Osteoblast (primary cell): ENCODE data around the gene OR51B2. TPM values are rescaled to one million over a fixed set of nuclear protein-coding genes. Genes with fewer than 3 reads are reported as not detected.

Experiments
- DNase-seq: peaks from one replicate; pipeline ENCODE4 v3.0.0; 2011; ENCODE audit warnings: low spot score, mixed read lengths; ENCODE audit not compliant: insufficient read length; ENCODE audit errors: missing footprints
- H2AFZ ChIP-seq: 2 replicates; pipeline ENCODE4 v1.6.0; 2011; ENCODE audit warnings: mild to moderate bottlenecking, low read length
- H3K27ac ChIP-seq: 2 replicates; pipeline ENCODE4 v1.5.1; 2011; ENCODE audit warnings: mild to moderate bottlenecking, low read depth, low read length, moderate library complexity
- H3K27me3 ChIP-seq: 2 replicates; pipeline ENCODE4 v1.6.0; 2012; ENCODE audit warnings: mild to moderate bottlenecking, control low read depth, inconsistent platforms, low read length, moderate library complexity; ENCODE audit not compliant: insufficient read depth
- H3K36me3 ChIP-seq: 2 replicates; pipeline ENCODE4 v1.5.1; 2011; ENCODE audit warnings: mild to moderate bottlenecking, low read length, control low read depth, moderate library complexity; ENCODE audit not compliant: insufficient read depth
- H3K4me1 ChIP-seq: 2 replicates; pipeline ENCODE4 v1.5.1; 2011; ENCODE audit warnings: mild to moderate bottlenecking, low read length, control low read depth, moderate library complexity; ENCODE audit not compliant: insufficient read depth
- H3K4me2 ChIP-seq: 2 replicates; pipeline ENCODE4 v1.6.0; 2011; ENCODE audit warnings: mild to moderate bottlenecking, low read length; ENCODE audit not compliant: insufficient read depth
- H3K4me3 ChIP-seq: fragments of 200-600 bp; sonication (generic); 3 replicates; pipeline ENCODE4 v1.5.1; 2012; ENCODE audit warnings: mild to moderate bottlenecking, low read length, inconsistent platforms; ENCODE audit not compliant: insufficient read depth
- H3K79me2 ChIP-seq: 2 replicates; pipeline ENCODE4 v1.6.0; 2012; ENCODE audit warnings: mild to moderate bottlenecking, low read length, control low read depth, inconsistent platforms; ENCODE audit not compliant: insufficient read depth
- H3K9me3 ChIP-seq: 2 replicates; pipeline ENCODE4 v1.5.1; 2011; ENCODE audit warnings: low read depth, low read length, control low read depth
- H4K20me1 ChIP-seq: 2 replicates; pipeline ENCODE4 v1.6.0; 2012; ENCODE audit warnings: mild to moderate bottlenecking, low read length, control low read depth; ENCODE audit not compliant: insufficient read depth
- total RNA-seq: library from RNA; depleted of rRNA; stranded (reverse); fragments of >200 nt; gene quantifications from 2 replicates; pipeline ENCODE4 v1.2.3, GENCODE V29; 2012
- TF ChIP-seq, protein P1 (sequence below): IDR thresholded peaks from 2 replicates; pipeline ENCODE4 v1.5.1; 2011; ENCODE audit warnings: mild to moderate bottlenecking, low read depth, low read length, moderate library complexity; ENCODE audit errors: extremely low read depth

The OR51B2 gene, protein sequence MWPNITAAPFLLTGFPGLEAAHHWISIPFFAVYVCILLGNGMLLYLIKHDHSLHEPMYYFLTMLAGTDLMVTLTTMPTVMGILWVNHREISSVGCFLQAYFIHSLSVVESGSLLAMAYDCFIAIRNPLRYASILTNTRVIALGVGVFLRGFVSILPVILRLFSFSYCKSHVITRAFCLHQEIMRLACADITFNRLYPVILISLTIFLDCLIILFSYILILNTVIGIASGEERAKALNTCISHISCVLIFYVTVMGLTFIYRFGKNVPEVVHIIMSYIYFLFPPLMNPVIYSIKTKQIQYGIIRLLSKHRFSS
- total RNA-seq = not detected in 2 replicates

DNA sequence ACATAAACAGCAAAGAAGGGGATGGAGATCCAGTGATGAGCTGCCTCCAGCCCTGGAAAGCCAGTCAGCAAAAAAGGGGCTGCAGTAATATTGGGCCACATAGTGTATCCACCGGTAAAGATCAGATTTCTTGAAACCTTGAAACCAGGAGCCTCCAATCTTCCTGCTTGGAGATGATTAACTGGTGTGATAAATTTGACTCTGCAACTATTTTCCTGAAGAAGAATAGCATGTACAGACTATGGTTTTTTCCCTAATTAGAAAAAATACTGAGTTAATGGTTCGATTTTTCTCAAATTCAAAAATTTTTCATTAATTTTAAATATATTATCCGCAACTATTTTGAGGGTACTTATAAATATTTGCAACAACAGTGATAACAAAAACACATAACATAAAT lies at the start of gene OR51B2:
TSS of gene OR51B2 (minus strand) at position 101 of the 400 bp plus-strand sequence. CDS start at position 101, 0 bp downstream.
- no peaks in the 10 kb centered on the region for H3K4me1 ChIP-seq
- no peaks in the 10 kb centered on the region for H3K27me3 ChIP-seq
- H3K9me3 ChIP-seq = no peaks in the 10 kb centered on the region
- no peaks in the 10 kb centered on the region for H3K36me3 ChIP-seq
- no peak within 1 kb of the TSS for H3K27ac ChIP-seq
- H3K4me3 ChIP-seq = no peak within 1 kb of the TSS
- H3K79me2 ChIP-seq = no peaks in the 10 kb centered on the region
- H3K4me2 ChIP-seq = peak within 1 kb of the TSS; percentile 2
- TF ChIP-seq, protein P1, sequence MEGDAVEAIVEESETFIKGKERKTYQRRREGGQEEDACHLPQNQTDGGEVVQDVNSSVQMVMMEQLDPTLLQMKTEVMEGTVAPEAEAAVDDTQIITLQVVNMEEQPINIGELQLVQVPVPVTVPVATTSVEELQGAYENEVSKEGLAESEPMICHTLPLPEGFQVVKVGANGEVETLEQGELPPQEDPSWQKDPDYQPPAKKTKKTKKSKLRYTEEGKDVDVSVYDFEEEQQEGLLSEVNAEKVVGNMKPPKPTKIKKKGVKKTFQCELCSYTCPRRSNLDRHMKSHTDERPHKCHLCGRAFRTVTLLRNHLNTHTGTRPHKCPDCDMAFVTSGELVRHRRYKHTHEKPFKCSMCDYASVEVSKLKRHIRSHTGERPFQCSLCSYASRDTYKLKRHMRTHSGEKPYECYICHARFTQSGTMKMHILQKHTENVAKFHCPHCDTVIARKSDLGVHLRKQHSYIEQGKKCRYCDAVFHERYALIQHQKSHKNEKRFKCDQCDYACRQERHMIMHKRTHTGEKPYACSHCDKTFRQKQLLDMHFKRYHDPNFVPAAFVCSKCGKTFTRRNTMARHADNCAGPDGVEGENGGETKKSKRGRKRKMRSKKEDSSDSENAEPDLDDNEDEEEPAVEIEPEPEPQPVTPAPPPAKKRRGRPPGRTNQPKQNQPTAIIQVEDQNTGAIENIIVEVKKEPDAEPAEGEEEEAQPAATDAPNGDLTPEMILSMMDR = no peak
- no peaks in the 10 kb centered on the region for H4K20me1 ChIP-seq
- no peak for DNase-seq
- H2AFZ ChIP-seq = peak within 1 kb of the TSS; percentile 74

DNA sequence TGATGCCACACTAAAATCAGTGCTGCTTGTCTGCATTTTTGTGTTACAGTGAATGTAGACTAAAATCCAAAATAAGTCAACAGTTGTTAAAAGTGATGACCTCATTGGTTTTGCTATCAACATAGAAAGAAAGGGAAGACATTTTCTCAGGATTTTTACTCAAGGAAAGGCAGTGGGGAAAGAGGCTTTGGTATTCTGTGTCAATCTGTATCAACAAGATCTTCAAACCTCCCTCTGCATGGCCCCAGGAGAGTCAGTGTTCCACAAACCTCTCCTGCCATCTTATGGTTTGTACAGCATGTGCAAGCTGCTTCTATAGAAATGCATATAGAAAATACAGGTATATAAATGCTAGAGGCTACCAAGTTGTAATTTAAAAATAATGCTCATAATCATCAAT lies 45.7 kb upstream of the OR51B2 start:
- Histone ChIP-seq H3K79me2 (no peaks in the 10 kb centered on the region), H4K20me1 (no peaks in the 10 kb centered on the region), H3K27ac (no peak overlapping the region), H3K4me3 (no peak overlapping the region), H2AFZ (no peak overlapping the region), H3K36me3 (no peaks in the 10 kb centered on the region), H3K27me3 (no peaks in the 10 kb centered on the region), H3K9me3 (no peaks in the 10 kb centered on the region), H3K4me1 (peaks cover 45% of the 10 kb centered on the region), H3K4me2 (no peak overlapping the region)
- peak; percentile 73 for DNase-seq
- TF ChIP-seq, protein P1 = peak; percentile 78

DNA sequence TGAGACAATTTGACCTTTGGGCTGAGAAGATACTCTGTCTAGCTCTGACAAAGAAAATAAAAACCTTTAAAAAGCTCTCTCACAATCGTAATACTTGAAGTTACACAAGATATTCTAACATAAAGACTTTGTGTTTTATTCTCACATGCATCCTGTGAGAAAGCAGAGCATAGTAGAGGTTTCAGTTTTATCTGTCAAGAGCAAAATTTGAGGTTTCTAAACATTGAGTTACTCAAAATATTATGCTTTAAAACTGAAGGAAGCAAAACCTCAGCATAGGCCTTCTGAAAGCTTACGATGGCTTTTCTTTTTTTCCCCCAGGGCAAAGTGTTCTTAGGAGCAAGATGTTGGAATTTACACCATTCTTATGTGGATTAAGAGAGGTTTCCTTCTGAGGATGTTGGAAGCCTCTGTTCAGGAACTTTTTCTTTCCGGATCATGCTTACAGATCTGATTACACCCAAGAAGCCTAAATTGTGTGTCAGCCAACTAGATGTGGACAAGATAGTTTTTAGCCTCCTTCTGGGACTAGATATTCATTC lies 44.5 kb upstream of the OR51B2 start:
- Histone ChIP-seq H3K4me2 (no peak overlapping the region), H3K4me1 (peaks cover 57% of the 10 kb centered on the region), H3K27me3 (no peaks in the 10 kb centered on the region), H3K9me3 (no peaks in the 10 kb centered on the region), H2AFZ (peak overlapping the region; percentile 23), H3K27ac (peak overlapping the region; percentile 91), H3K79me2 (no peaks in the 10 kb centered on the region), H3K36me3 (no peaks in the 10 kb centered on the region), H3K4me3 (no peak overlapping the region), H4K20me1 (no peaks in the 10 kb centered on the region)
- DNase-seq = no peak
- TF ChIP-seq, protein P1 = no peak

DNA sequence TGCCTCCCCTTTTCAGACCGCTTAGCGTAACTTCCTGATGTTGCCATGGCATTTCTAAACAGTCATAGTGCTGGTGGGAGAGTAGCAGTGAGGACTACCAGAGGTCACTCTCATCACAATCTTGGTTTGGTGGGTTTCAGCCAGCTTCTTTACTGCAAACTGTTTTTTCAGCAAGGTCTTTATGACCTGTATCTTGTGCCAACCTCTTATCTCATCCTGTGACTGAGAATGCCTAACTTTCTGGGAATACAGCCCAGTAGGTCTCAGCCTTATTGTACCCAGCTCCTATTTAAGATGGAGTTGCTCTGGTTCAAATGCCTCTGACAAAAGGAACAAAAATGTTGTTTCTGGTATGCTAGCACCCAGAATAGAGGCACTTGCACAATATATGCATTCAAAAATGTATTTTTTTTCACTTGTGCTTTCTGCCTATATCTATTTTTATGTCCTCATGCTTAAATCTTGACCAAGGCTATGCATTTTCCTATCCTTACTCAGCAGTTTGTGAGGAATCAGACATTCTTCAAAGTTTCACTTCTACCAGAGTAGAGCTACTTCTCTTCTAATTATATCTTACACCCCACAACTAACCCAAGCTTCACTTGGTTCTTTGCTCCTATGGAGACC lies 43.5 kb upstream of the OR51B2 start:
- TF ChIP-seq, protein P1 = no peak
- Histone ChIP-seq H3K27ac (peak overlapping the region; percentile 91), H3K4me2 (peak overlapping the region; percentile 59), H3K36me3 (no peaks in the 10 kb centered on the region), H3K4me3 (no peak overlapping the region), H3K27me3 (no peaks in the 10 kb centered on the region), H3K9me3 (no peaks in the 10 kb centered on the region), H3K4me1 (peaks cover 63% of the 10 kb centered on the region), H3K79me2 (no peaks in the 10 kb centered on the region), H2AFZ (no peak overlapping the region), H4K20me1 (no peaks in the 10 kb centered on the region)
- DNase-seq = no peak
